ENCODE measurements around the gene TMEM214.

- TF ChIP-seq GATA3 (IDR thresholded peaks at IDR 0.05; ENCODE audit: low read depth, low read length) (no peak), GATA2 (IDR thresholded peaks at IDR 0.05; ENCODE audit: low read depth, low read length) (no peak)
Measured at GRCh38 chr2:27006602-27007415, 26.0 kb upstream of the TMEM214 start.
